Measurements from ENCODE around the gene DDAH2. TPM values are rescaled to one million over a fixed set of nuclear protein-coding genes. Genes with fewer than 3 reads are reported as not detected.

The DDAH2 gene
- total RNA-seq, 4 donors from 2014 or later = 65.7 to 124 (median 106) TPM

GRCh38 chr6:31697555-31697954 lies 31.5 kb downstream of the DDAH2 start:
- H3K4me3 ChIP-seq (ENCODE audit: low read depth, poor library complexity, severe bottlenecking) = no peak overlapping the region
- WGBS, 2 donors = 30 to 31% methylated on average over 3 of the region's 3 CpGs
- TF ChIP-seq, protein P1, sequence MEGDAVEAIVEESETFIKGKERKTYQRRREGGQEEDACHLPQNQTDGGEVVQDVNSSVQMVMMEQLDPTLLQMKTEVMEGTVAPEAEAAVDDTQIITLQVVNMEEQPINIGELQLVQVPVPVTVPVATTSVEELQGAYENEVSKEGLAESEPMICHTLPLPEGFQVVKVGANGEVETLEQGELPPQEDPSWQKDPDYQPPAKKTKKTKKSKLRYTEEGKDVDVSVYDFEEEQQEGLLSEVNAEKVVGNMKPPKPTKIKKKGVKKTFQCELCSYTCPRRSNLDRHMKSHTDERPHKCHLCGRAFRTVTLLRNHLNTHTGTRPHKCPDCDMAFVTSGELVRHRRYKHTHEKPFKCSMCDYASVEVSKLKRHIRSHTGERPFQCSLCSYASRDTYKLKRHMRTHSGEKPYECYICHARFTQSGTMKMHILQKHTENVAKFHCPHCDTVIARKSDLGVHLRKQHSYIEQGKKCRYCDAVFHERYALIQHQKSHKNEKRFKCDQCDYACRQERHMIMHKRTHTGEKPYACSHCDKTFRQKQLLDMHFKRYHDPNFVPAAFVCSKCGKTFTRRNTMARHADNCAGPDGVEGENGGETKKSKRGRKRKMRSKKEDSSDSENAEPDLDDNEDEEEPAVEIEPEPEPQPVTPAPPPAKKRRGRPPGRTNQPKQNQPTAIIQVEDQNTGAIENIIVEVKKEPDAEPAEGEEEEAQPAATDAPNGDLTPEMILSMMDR (IDR thresholded peaks at IDR 0.05) = no peak
- TF ChIP-seq POLR2A (IDR thresholded peaks at IDR 0.05) = no peak
- no peak for DNase-seq (ENCODE audit: low spot score in 2 of 2)
- intact Hi-C loops (cut with DNase I; ENCODE audit: low total_unique reads) = no loop called here

DNA sequence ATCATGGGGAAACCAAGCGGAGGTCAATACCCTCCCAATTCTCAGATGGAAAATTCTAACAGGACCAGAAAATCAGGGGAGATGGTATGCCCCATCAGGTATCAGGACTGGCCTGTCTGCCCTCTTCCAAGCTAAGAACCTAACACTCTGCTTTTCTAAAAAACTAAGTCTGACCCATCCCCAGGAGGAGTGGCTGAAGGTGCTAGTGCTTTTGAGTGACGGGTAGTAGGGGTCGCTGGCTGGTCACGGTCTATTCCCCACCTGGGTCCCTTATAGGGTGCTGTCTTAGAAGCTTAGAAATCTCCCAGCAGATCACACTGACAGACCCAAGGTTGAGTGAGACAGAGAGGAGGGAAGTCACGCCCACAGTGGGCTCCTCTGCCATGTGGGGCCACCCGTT lies 35.6 kb downstream of the DDAH2 start:
- TF ChIP-seq POLR2A (IDR thresholded peaks at IDR 0.05) = no peak
- TF ChIP-seq, protein P1 (IDR thresholded peaks at IDR 0.05) = no peak
- intact Hi-C loops (cut with DNase I; ENCODE audit: low total_unique reads) = no loop called here
- H3K4me3 ChIP-seq (ENCODE audit: low read depth, poor library complexity, severe bottlenecking) = no peak overlapping the region
- no peak for DNase-seq (ENCODE audit: low spot score in 2 of 2)
- 88 to 96% methylated on average over 6 of the region's 6 CpGs for WGBS, 2 donors

GRCh38 chr6:31692886-31693285 lies 36.2 kb downstream of the DDAH2 start:
- 90 to 92% methylated on average over 9 of the region's 9 CpGs for WGBS, 2 donors
- H3K4me3 ChIP-seq (ENCODE audit: low read depth, poor library complexity, severe bottlenecking) = no peak overlapping the region
- intact Hi-C loops (cut with DNase I; ENCODE audit: low total_unique reads) = no loop called here
- TF ChIP-seq POLR2A (IDR thresholded peaks at IDR 0.05) = no peak
- DNase-seq (ENCODE audit: low spot score in 2 of 2) = no peak

GRCh38 chr6:31692353-31692752 lies 36.7 kb downstream of the DDAH2 start:
- TF ChIP-seq, protein P1 (IDR thresholded peaks at IDR 0.05) = no peak
- no peak for TF ChIP-seq POLR2A (IDR thresholded peaks at IDR 0.05)
- WGBS, 2 donors = 80 to 85% methylated on average over 4 of the region's 4 CpGs
- intact Hi-C loops (cut with DNase I; ENCODE audit: low total_unique reads) = no loop called here
- no peak overlapping the region for H3K4me3 ChIP-seq (ENCODE audit: low read depth, poor library complexity, severe bottlenecking)
- no peak for DNase-seq (ENCODE audit: low spot score in 2 of 2)

GRCh38 chr6:31691564-31692108 lies 37.5 kb downstream of the DDAH2 start:
- TF ChIP-seq, protein P1 (IDR thresholded peaks at IDR 0.05) = no peak
- no peak for TF ChIP-seq POLR2A (IDR thresholded peaks at IDR 0.05)
- intact Hi-C loops (cut with DNase I; ENCODE audit: low total_unique reads) = no loop called here
- no peak overlapping the region for H3K4me3 ChIP-seq (ENCODE audit: low read depth, poor library complexity, severe bottlenecking)
- no peak for DNase-seq (ENCODE audit: low spot score in 2 of 2)
- 91 to 96% methylated on average over 11 to 12 of the region's 12 CpGs for WGBS, 2 donors

- no peak overlapping the region for H3K4me3 ChIP-seq (ENCODE audit: low read depth, poor library complexity, severe bottlenecking)
- TF ChIP-seq, protein P1 (IDR thresholded peaks at IDR 0.05) = no peak
- no peak for TF ChIP-seq POLR2A (IDR thresholded peaks at IDR 0.05)
- intact Hi-C loops (cut with DNase I; ENCODE audit: low total_unique reads) = no loop called here
- 90 to 92% methylated on average over 6 of the region's 6 CpGs for WGBS, 2 donors
- DNase-seq (ENCODE audit: low spot score in 2 of 2) = no peak
Observed at GRCh38 chr6:31691078-31691463, 38.0 kb downstream of the DDAH2 start.
